HG02588 (cell line): ENCODE measurements around the gene ST6GAL1.
"Not testable (repeated sequence)": the region's sequence is repeated elsewhere in the genome, so short reads cannot be mapped to it uniquely, and the experiment has no call there.

Source experiments
- ATAC-seq: cut with Tn5 transposase; IDR thresholded peaks from one replicate; pipeline ENCODE4 v1.9.1; 2021; ENCODE audit warnings: mild to moderate bottlenecking, moderate library complexity; ENCODE audit not compliant: unreplicated experiment

ST6GAL1 gene

GRCh38 chr3:187042346-187042745 is 112.0 kb downstream of the ST6GAL1 start:
- no peak for ATAC-seq

- ATAC-seq: no peak
These were observed 112.6 kb downstream of the ST6GAL1 start for GRCh38 chr3:187042874-187043458.

- peak; percentile 69 for ATAC-seq
These were observed 113.9 kb downstream of the ST6GAL1 start for GRCh38 chr3:187044206-187044605.

GRCh38 chr3:187044867-187045552 is 114.7 kb downstream of the ST6GAL1 start:
- ATAC-seq: no peak

GRCh38 chr3:187046033-187046432 is 115.7 kb downstream of the ST6GAL1 start:
- ATAC-seq: no peak

GRCh38 chr3:187049462-187050101 is 119.3 kb downstream of the ST6GAL1 start:
- ATAC-seq: no peak

GRCh38 chr3:187051066-187051465 is 120.7 kb downstream of the ST6GAL1 start:
- no peak for ATAC-seq

- ATAC-seq: no peak
These were observed 121.5 kb downstream of the ST6GAL1 start for GRCh38 chr3:187051724-187052366.

- not testable (repeated sequence) for ATAC-seq
These were observed 122.1 kb downstream of the ST6GAL1 start for GRCh38 chr3:187052427-187052826.

- ATAC-seq: not testable (repeated sequence)
These were observed 124.1 kb downstream of the ST6GAL1 start for GRCh38 chr3:187054433-187054832.

- ATAC-seq: not testable (repeated sequence)
These were observed 127.5 kb downstream of the ST6GAL1 start for GRCh38 chr3:187057803-187058202.

- ATAC-seq: no peak
These were observed 131.4 kb downstream of the ST6GAL1 start for GRCh38 chr3:187061748-187062147.

GRCh38 chr3:187062526-187063177 is 132.3 kb downstream of the ST6GAL1 start:
- no peak for ATAC-seq

GRCh38 chr3:187063286-187064121 is 133.2 kb downstream of the ST6GAL1 start:
- ATAC-seq: no peak

GRCh38 chr3:187064210-187065115 is 134.1 kb downstream of the ST6GAL1 start:
- peak; percentile 6 for ATAC-seq

- ATAC-seq: no peak
These were observed 136.1 kb downstream of the ST6GAL1 start for GRCh38 chr3:187066228-187066995.

GRCh38 chr3:187068787-187069186 is 138.5 kb downstream of the ST6GAL1 start:
- no peak for ATAC-seq

GRCh38 chr3:187069857-187070516 is 139.7 kb downstream of the ST6GAL1 start:
- ATAC-seq: no peak
